ENCODE data around the gene CAND2. TPM values are rescaled to one million over a fixed set of nuclear protein-coding genes. Genes with fewer than 3 reads are reported as not detected.

Gene CAND2
- total and polyA plus RNA-seq, 10 of the 15 experiments (the other 5 are each of a cell fraction or from before 2014, with no cell fraction given): 0.03 to 1.9 (median 0.52) TPM

DNA sequence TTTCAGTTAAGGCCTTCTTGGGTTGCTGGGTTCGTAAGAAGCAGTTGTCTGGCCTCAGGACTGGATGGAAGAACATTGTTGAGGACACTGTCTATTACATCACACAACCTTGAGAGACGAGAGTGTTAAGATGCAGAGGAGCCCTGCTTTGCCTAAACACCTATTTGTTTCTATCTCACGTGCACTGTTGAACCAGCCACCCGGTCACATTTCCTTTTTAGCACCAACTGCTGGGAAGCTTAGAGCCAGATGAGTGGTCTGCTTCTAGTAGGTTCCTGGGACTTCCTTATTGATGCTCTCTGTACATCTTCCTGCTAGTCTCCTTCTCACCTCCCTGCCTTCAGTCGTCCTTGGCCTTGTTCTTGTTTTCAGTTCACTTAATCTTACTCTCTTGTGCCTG, 22.3 kb downstream of the CAND2 start:
- DNase-seq (ENCODE audit: low read depth, low spot score) (no peak), ATAC-seq (peak; percentile 18), FAIRE-seq (no peak)
- in situ Hi-C loops (cut with MboI) (no loop called here), intact Hi-C loops (cut with micrococcal nuclease; ENCODE audit: unreplicated experiment) (no loop called here)
- WGBS (ENCODE audit: insufficient coverage, insufficient replicate concordance, low lambda C conversion rate, missing lambda C conversion rate): 0% methylated on average over 5 of the region's 5 CpGs
- Histone ChIP-seq H3K4me2 (ENCODE audit: control insufficient read depth, insufficient read depth) (no peak overlapping the region), H3K79me2 (ENCODE audit: control insufficient read depth, insufficient read depth, low read length) (no peaks in the 10 kb centered on the region), H4K20me1 (ENCODE audit: control insufficient read depth, insufficient read depth) (no peaks in the 10 kb centered on the region), H3K9ac (ENCODE audit: control insufficient read depth, insufficient read depth, low read length) (no peak overlapping the region), H2AFZ (ENCODE audit: control insufficient read depth, low read depth, low read length) (no peak overlapping the region), H3K4me3 (no peak overlapping the region), H3K36me3 (ENCODE audit: control insufficient read depth in 2 of 2, insufficient read depth in 2 of 2, low read length in 1 of 2) (no peaks in the 10 kb centered on the region), H3K27ac (ENCODE audit: control insufficient read depth, insufficient read depth) (no peak overlapping the region), H3K9me3 (replicated peaks; ENCODE audit: control insufficient read depth, insufficient read depth, low read length) (no peaks in the 10 kb centered on the region), H3K4me1 (ENCODE audit: control insufficient read depth, insufficient read depth, low read length) (no peaks in the 10 kb centered on the region), H3K27me3 (replicated peaks in 1 of 2; ENCODE audit: control insufficient read depth in 2 of 2, insufficient read depth in 2 of 2, low read length in 1 of 2) (no peaks in the 10 kb centered on the region)
- ChIA-PET CTCF (interaction anchor here (0.9 to 2.1 kb wide), 3 partner anchors 8 to 73 kb away, joined by 4 to 7 read pairs (median 7); partner anchors contain the start of gene RPL32), RAD21 (ENCODE audit: unreplicated experiment) (no interaction called here), POLR2A (no interaction called here), SMC1A (ENCODE audit: uncharacterized antibody, unreplicated experiment) (interaction anchor here (0.6 kb wide), 1 partner anchor 162 kb away, joined by 3 read pairs; no protein-coding TSS in a partner anchor)
- BruUV-seq (replicated peaks): no TSS peak
- TF ChIP-seq SP1 (IDR thresholded peaks at IDR 0.05; ENCODE audit: low read depth, low read length): no peak
- TF ChIP-seq CREM (IDR thresholded peaks at IDR 0.05; ENCODE audit: low read depth): no peak
- TF ChIP-seq EGR1 (IDR thresholded peaks at IDR 0.05; ENCODE audit: borderline replicate concordance in 1 of 2, low read depth in 2 of 2, low read length in 2 of 2): no peak
- TF ChIP-seq ZNF622 (IDR thresholded peaks at IDR 0.05): no peak

DNA sequence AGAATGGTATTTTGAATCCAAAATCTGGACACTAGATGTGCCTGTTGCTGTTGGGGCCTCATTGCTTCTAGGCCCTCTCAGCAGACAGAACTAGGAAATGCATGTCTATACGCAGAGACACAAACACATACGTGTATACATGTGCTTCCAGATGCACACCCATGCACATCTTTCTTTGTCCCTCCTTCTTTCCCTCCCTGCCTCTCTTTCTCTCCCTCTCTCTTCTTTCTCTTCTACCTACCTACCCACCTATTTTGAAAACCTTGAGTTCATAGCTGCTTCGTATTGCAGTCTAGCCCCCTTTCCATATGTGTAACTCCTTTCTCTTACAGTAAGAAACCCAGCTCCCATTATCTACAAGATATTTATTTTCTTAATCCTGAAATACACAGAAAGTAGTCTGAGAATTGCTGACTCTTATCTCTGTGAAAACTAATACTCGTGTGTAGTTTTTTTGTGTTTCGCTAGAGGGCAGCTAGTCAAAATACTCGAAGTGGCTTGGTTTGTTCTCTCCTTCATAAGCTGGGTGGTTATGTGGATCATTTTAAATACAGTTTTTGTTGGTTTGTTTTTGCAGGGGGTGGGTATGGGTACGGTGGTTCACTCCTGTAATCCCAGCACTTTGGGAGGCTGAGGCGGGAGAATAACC, 26.4 kb downstream of the CAND2 start:
- CTCF ChIA-PET: interaction anchor here (0.6 to 3.8 kb wide), 14 partner anchors 9 to 801 kb away, joined by 3 to 22 read pairs (median 5); partner anchors contain the start of genes CAND2 and RPL32
- intact Hi-C loops (cut with micrococcal nuclease; ENCODE audit: unreplicated experiment) (loop anchor here (2.0 kb wide), 1 partner anchor 70 kb away; no protein-coding TSS in a partner anchor), in situ Hi-C loops (cut with MboI) (no loop called here)
- Histone ChIP-seq H3K36me3 (ENCODE audit: control insufficient read depth in 2 of 2, insufficient read depth in 2 of 2, low read length in 1 of 2) (no peaks in the 10 kb centered on the region), H4K20me1 (ENCODE audit: control insufficient read depth, insufficient read depth) (no peaks in the 10 kb centered on the region; the same call in 1 of the 2 replicates), H3K27me3 (replicated peaks in 1 of 2; ENCODE audit: control insufficient read depth in 2 of 2, insufficient read depth in 2 of 2, low read length in 1 of 2) (no peaks in the 10 kb centered on the region), H3K27ac (ENCODE audit: control insufficient read depth, insufficient read depth) (no peak overlapping the region), H2AFZ (ENCODE audit: control insufficient read depth, low read depth, low read length) (no peak overlapping the region), H3K4me3 (no peak overlapping the region), H3K9me3 (replicated peaks; ENCODE audit: control insufficient read depth, insufficient read depth, low read length) (no peaks in the 10 kb centered on the region), H3K4me2 (ENCODE audit: control insufficient read depth, insufficient read depth) (no peak overlapping the region), H3K9ac (ENCODE audit: control insufficient read depth, insufficient read depth, low read length) (no peak overlapping the region), H3K4me1 (ENCODE audit: control insufficient read depth, insufficient read depth, low read length) (no peaks in the 10 kb centered on the region), H3K79me2 (ENCODE audit: control insufficient read depth, insufficient read depth, low read length) (no peaks in the 10 kb centered on the region)
- RAD21 ChIA-PET (ENCODE audit: unreplicated experiment): interaction anchor here (0.8 to 1.2 kb wide), 2 partner anchors 19 to 68 kb away, joined by 3 to 10 read pairs; partner anchors contain the start of gene RPL32
- POLR2A ChIA-PET: interaction anchor here (1.2 kb wide), 1 partner anchor 19 kb away, joined by 5 read pairs; the partner anchor contains the start of gene RPL32
- SMC1A ChIA-PET (ENCODE audit: uncharacterized antibody, unreplicated experiment): interaction anchor here (1.2 kb wide), 2 partner anchors 19 to 68 kb away, joined by 3 read pairs; partner anchors contain the start of gene RPL32
- peak; percentile 85 for FAIRE-seq
- WGBS (ENCODE audit: insufficient coverage, insufficient replicate concordance, low lambda C conversion rate, missing lambda C conversion rate): 27% methylated on average over 7 of the region's 8 CpGs
- DNase-seq (ENCODE audit: low read depth, low spot score): no peak
- no TSS peak for BruUV-seq (replicated peaks)
- ATAC-seq: peak; percentile 85
- TF ChIP-seq CTCF (IDR thresholded peaks at IDR 0.05 in 2 of 3, conservative IDR thresholded peaks at IDR 0.05 in 1 of 3; ENCODE audit: control insufficient read depth in 2 of 3, extremely low read depth in 1 of 3, insufficient read depth in 1 of 3, low read depth in 3 of 3, low read length in 3 of 3) (peak; percentile 39 to 46 (median 46); a peak in 5 of 6 replicates), E4F1 (IDR thresholded peaks at IDR 0.05; ENCODE audit: borderline replicate concordance, partially characterized antibody) (no peak), CREB1 (IDR thresholded peaks at IDR 0.05; ENCODE audit: low read depth) (no peak)
- TF ChIP-seq, protein P1, sequence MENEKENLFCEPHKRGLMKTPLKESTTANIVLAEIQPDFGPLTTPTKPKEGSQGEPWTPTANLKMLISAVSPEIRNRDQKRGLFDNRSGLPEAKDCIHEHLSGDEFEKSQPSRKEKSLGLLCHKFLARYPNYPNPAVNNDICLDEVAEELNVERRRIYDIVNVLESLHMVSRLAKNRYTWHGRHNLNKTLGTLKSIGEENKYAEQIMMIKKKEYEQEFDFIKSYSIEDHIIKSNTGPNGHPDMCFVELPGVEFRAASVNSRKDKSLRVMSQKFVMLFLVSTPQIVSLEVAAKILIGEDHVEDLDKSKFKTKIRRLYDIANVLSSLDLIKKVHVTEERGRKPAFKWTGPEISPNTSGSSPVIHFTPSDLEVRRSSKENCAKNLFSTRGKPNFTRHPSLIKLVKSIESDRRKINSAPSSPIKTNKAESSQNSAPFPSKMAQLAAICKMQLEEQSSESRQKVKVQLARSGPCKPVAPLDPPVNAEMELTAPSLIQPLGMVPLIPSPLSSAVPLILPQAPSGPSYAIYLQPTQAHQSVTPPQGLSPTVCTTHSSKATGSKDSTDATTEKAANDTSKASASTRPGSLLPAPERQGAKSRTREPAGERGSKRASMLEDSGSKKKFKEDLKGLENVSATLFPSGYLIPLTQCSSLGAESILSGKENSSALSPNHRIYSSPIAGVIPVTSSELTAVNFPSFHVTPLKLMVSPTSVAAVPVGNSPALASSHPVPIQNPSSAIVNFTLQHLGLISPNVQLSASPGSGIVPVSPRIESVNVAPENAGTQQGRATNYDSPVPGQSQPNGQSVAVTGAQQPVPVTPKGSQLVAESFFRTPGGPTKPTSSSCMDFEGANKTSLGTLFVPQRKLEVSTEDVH (IDR thresholded peaks at IDR 0.05; ENCODE audit: low read depth, partially characterized antibody): no peak

Measured in GM12878 (cell line).